GM12872 (cell line): ENCODE data around the gene DGKH.
A peak's percentile ranks its signal among the peaks of the same experiment; 100 is the strongest.

Experiments
- TF ChIP-seq, protein P1 (sequence below): IDR thresholded peaks from 3 replicates; pipeline ENCODE4 v1.5.1; 2011; ENCODE audit warnings: low read depth, mild to moderate bottlenecking, low read length, moderate library complexity; ENCODE audit not compliant: insufficient read depth

Gene DGKH

DNA sequence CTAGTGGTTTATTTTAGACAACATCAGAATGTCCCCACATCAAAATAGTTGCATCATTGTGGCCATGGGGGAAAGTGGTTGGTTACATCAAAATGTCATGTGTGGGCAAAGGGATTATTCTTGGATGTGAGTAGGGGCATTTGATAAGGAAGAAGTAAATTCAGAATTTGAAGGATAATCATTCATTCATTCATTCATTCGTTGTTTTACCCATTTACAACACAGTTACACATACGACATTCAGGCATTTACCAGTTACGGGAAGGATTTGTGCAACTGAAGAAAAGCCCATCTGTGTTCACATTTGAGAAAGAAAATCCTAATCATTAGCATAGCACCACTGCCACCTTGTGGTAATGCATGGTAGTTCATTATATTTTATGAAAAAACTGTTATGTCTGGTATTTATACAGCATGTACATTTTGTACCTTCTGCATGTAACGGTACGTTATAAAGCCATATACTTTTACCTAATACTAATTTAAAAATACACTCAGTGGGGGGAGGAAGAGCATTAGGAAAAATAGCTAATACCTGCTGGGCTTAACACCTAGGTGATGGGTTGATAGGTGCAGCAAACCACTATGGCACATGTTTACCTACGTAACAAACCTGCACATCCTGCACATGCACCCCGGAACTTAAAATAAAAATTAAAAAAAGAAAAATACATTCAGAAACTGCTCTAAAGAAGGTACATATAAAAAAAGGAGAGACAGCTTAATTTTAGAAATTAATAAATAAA is 62.1 kb downstream of the DGKH start:
- TF ChIP-seq, protein P1, sequence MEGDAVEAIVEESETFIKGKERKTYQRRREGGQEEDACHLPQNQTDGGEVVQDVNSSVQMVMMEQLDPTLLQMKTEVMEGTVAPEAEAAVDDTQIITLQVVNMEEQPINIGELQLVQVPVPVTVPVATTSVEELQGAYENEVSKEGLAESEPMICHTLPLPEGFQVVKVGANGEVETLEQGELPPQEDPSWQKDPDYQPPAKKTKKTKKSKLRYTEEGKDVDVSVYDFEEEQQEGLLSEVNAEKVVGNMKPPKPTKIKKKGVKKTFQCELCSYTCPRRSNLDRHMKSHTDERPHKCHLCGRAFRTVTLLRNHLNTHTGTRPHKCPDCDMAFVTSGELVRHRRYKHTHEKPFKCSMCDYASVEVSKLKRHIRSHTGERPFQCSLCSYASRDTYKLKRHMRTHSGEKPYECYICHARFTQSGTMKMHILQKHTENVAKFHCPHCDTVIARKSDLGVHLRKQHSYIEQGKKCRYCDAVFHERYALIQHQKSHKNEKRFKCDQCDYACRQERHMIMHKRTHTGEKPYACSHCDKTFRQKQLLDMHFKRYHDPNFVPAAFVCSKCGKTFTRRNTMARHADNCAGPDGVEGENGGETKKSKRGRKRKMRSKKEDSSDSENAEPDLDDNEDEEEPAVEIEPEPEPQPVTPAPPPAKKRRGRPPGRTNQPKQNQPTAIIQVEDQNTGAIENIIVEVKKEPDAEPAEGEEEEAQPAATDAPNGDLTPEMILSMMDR: peak; percentile 55; the same call in 2 of the 3 replicates

DNA sequence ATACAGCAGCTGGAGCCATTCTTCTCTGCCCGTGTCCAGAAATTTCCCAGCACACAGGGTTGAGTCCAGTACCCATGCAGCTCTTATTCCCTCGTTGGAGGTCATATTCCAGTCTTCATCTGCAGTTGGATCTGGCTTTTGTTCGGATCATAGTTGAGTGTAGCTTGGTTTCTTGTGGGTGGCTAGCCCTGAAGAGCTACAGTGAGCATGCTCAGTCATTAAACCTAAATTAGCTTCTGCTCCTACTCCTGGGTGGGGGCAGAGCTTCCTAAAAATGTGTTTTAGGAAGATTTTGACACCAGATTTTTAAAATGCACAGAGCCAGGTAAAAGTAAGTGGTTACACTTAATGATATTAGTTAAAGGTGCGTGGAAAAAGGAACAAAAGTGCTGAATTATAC is 64.4 kb downstream of the DGKH start:
- TF ChIP-seq, protein P1: no peak

DNA sequence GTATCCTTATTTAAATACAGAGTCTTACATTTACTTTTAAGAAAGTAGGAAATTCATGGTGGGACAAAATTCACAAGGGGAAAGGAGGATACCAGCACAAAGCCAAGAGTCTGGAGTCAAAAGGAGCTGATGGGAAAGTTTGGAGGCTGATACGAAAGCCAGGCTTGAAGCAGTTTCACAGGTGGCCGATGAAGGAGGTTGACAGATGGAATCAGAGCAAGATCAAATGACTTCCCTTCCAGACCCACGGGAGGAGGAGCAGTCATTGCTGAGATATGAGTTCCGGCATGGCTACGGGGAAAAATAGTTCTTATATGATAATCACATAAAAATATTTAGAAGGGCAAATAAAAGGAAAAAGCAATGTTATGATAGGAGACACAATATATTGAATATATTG is 65.0 kb downstream of the DGKH start:
- TF ChIP-seq, protein P1: no peak

DNA sequence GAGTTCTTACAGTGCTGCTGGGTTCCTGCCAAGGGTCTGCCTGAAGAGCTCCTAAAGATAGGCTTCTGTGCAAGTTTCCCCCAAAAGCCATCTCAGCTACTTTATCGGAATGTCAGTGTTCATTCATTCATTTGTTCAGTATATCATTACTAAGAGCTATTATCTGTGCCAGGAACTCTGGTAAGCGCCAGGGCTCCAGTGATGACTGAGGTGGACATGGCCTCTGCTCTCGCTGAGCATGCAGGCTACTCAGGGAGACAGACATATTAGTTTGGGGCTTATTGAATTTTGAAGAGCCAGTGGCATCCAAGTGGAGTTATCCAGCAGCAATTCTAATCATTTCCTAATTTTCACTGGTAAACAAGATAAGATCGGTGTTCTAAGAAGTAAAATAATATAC is 65.8 kb downstream of the DGKH start:
- TF ChIP-seq, protein P1: no peak

DNA sequence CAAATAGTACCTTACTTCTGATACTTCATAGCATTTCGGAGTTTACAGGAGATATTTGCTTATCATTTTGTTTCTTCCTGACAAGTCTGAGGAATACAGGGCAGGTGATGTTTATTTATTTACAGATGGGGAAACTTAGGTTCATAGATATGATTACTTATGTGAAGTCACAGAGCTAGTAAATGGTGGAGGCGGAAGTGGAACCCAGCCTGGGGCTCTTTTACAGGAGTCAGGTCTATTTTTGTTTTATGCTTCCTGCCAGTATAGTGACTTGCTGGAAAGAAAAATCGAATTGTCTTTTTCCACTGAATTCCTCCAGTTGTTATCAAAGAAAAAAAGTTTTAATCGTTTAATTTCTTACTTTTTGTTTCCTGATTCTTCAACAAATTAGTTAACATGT is 66.5 kb downstream of the DGKH start:
- TF ChIP-seq, protein P1: no peak

DNA sequence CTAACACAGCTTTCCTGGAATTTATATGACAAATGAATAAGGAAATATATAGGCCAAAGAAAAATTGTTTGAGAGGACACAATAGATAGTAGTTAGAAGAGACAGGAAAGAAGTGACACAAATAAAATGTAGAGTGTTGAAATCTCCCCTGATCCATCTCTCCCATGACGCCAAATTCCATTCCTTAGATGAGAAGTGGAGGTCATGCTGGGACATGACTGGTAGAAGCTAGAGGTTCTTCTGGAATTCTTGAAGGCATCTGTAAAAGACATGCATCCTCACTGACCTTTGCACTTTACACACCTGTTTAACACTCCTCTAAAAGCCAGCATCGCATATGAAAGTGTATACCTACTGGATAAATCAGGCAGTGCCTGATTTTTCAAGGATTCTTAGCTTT is 67.8 kb downstream of the DGKH start:
- TF ChIP-seq, protein P1: no peak

DNA sequence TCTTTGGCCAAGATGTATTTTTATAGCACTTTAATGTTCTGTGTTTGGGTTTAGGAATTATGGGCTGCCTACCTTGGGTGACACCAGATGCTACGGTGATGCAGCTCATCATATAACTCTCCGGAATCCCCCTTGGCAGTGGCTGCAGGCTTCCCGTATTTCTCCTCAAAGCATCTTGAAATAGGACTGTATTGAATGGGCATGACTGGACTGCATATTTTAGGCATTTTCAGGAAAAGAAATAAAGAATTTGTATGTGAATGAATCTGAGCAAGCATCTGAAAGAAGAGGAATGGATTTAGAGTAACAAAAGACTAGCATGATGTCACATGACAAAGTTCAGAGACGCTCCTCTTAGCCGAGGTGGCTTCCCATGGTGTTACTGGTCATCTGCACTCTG is 70.6 kb downstream of the DGKH start:
- TF ChIP-seq, protein P1: no peak
